TTC549 (cell line): ENCODE results near the gene CCND3.

Experiments used
- FAIRE-seq: peaks from 2 replicates; lab custom pipeline; 2012; peaks lifted over from hg19 to GRCh38; lab: Jason Lieb, UNC

The CCND3 gene

GRCh38 chr6:41941280-41942066 is at the start of gene CCND3:
TSS of gene CCND3 (minus strand) at chr6:41941808. CDS start at chr6:41941649, 159 bp downstream.
- no peak for FAIRE-seq

- peak; percentile 23 for FAIRE-seq
Observed at GRCh38 chr6:41986339-41986738, 44.7 kb upstream of the CCND3 start.

DNA sequence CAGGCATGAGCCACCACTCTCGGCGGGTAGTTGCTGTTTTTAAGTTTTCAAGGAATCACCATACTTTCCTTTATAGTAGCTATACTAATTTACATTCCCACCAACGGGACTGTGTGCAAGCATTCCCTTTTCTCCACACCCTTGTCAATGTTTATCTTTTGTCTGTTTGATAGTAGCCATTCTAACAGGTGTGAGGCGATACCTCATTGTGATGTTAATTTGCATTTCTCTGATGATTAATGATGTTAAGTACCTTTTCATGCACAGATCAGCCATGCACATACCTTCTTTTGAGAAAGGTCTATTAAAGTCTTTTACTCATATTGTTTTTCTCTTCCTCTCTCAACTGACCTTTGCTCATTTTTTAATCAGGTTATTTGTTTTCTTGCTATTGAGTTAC is 43.0 kb upstream of the CCND3 start:
- no peak for FAIRE-seq

DNA sequence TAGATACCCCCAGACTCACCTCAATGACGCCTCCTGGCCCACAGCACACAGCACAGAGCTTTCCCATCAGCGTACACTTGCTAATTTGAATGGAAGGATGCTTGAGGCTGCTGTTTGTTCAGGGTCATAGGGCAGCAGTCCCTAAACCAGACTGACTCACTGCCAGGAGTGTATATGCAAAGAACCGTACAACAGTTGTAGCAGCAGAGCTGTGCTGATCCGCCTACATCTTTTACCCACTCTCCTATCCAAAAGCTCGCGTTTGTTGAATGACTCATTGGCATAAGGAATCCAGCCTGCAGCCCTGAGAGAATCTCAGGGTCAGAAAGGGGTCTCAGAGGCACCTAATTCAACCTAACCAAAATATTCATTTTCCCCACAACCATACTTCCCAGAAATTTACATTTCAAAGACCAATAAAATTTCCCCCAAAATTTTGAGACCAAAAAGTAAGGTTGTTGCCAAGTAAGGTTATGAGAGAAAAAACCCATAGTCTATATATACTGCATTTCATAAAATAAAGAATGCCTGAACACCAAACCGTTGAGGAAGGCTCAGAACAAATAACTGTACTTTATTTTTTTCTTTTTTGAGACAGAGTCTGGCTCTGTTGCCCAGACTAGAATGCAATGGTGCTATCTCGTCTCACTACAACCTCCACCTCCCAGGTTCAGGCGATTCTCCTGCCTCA is 35.3 kb upstream of the CCND3 start:
- no peak for FAIRE-seq

GRCh38 chr6:41975276-41975675 is 33.7 kb upstream of the CCND3 start:
- FAIRE-seq: no peak

DNA sequence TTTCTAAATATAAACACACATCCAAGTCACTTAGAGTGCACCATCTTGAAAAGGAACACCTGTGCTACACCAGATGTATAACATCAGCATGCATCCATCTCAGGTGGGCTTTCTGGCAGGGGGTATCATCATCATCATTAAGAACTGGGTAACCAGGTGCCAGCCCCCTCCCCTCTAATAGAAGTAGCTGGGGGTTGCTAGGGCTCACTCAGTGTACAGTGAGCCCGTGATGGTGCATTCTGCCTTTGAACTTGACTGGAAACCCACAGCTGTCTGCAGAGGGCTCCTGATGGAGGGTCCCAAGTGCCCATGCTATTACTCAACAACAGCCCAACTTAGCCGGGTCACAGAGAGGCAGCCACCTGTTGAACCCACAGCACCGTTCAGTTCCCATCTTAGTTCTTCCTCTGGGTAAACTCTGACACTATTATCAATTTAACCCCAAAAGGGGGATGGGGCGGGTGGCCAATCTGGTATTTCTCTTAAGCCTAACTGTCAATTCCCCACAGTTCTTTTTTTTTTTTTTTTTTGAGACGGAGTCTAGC is 32.7 kb upstream of the CCND3 start:
- no peak for FAIRE-seq

- no peak for FAIRE-seq
Observed at GRCh38 chr6:41972826-41973225, 31.2 kb upstream of the CCND3 start.

DNA sequence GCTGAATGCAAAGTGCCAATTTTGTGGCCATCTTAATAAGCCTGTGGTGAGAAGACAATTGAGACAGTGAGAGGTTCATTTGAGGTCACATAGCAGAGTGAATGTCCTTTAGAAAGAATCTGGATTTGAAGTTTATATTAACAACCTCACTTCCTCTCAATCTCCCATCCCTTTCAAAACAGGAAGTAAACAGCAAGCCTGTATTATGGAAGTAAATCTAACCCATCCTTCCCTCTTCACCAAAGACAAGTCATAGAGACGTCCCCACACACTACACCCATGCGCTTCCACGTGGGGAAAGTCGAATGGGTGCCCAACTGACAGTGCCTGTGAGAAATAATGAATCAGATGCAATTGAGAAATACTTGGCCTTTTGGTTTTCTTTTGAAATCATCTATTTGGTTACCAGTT is 28.8 kb upstream of the CCND3 start:
- no peak for FAIRE-seq

- no peak for FAIRE-seq
Observed at GRCh38 chr6:41967312-41968287, 26.0 kb upstream of the CCND3 start.

GRCh38 chr6:41966961-41967311 is 25.3 kb upstream of the CCND3 start:
- no peak for FAIRE-seq

- no peak for FAIRE-seq
Observed at GRCh38 chr6:41966214-41966920, 24.8 kb upstream of the CCND3 start.

DNA sequence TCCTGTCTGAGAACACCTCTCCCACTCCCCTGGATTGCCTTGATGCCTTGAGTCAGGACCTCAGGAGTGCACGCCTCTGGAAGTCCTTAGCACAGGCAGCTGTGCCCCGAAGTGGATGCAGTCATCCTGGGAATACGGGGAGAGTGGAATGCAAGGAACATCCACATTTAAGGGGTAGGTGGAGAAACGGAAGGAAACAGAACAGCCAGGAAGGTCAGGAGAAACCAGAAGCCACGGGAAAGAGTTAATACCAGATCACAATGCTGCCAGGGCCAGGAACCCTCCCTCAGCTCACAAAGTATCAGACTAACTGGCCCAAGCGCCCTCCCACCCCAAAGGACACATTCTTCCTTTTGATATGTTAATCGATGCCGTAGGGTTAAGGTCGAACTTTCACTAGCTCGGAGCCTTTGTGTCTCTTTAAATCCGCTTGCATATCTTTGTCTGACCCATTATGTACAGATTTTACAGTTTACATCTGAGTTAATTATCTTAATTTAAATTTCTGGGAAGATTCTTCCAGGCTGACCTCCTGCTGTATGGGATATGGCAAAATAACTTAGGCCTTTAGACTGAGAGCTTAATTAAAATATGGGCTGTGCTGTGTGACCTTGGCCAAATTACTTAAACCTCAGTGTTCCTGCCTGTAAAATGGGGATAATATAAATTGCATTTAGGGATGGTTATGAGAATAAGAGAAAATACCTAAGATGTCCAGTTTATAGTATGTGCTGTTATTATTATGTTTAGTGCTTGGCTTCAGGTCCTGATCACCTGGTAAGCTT is 24.0 kb upstream of the CCND3 start:
- no peak for FAIRE-seq

GRCh38 chr6:41964201-41964887 is 22.7 kb upstream of the CCND3 start:
- no peak for FAIRE-seq

DNA sequence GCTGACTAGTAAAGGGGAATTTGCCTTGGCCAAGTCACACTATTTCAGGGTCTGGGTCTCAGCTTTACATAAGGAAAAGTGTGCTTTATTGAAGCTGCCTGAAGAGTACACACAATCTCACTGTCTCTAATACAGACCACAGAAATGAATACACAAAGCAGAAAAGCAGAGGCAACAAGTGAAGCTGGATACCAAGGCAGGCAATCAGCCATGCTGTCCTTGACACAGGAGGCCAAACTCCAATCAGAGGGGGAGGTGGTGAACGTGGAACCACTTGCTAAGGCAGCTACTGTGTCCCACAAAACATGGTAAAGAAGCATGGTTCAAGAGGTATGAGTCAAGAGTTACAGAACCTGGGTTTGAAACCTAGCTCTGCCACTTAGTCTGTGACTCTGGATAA is 21.8 kb upstream of the CCND3 start:
- FAIRE-seq: no peak

GRCh38 chr6:41960028-41960427 is 18.4 kb upstream of the CCND3 start:
- FAIRE-seq: no peak

- no peak for FAIRE-seq
Observed at GRCh38 chr6:41958022-41958856, 16.6 kb upstream of the CCND3 start.

- FAIRE-seq: no peak
Observed at GRCh38 chr6:41957117-41957516, 15.5 kb upstream of the CCND3 start.

- FAIRE-seq: no peak
Observed at GRCh38 chr6:41955412-41955811, 13.8 kb upstream of the CCND3 start.

GRCh38 chr6:41954668-41955067 is 13.1 kb upstream of the CCND3 start:
- no peak for FAIRE-seq
